Hepatocyte (in vitro differentiated cells): ENCODE data around the gene INSIG1.

Experiments used
- CTCF ChIP-seq: fragments of 200-600 bp; sonication (generic); IDR thresholded peaks from 2 replicates; pipeline ENCODE4 v1.5.1; 2016; ENCODE audit warnings: antibody characterized with exemption, mild to moderate bottlenecking; ENCODE audit not compliant: poor library complexity
- EZH2phosphoT487 ChIP-seq: fragments of 200-600 bp; sonication (generic); IDR thresholded peaks from one replicate; pipeline ENCODE4 v1.6.1; 2018; ENCODE audit warnings: antibody characterized with exemption, mild to moderate bottlenecking, low read depth, moderate library complexity; ENCODE audit not compliant: unreplicated experiment, severe bottlenecking

- TF ChIP-seq CTCF (no peak), EZH2phosphoT487 (no peak)
Observed at GRCh38 chr7:155293721-155294510, 3.8 kb upstream of the INSIG1 start.
